Hepatocyte (in vitro differentiated cells): ENCODE data around the gene NSUN7.

Source experiments
- CTCF ChIP-seq: fragments of 200-600 bp; sonication (generic); IDR thresholded peaks from 2 replicates; pipeline ENCODE4 v1.5.1; 2016; ENCODE audit warnings: antibody characterized with exemption, mild to moderate bottlenecking; ENCODE audit not compliant: poor library complexity
- EZH2 ChIP-seq: fragments of 200-600 bp; sonication (generic); IDR thresholded peaks from 2 replicates; pipeline ENCODE4 v1.6.1; 2016; ENCODE audit warnings: antibody characterized with exemption, mild to moderate bottlenecking, borderline replicate concordance
- EZH2phosphoT487 ChIP-seq: fragments of 200-600 bp; sonication (generic); IDR thresholded peaks from one replicate; pipeline ENCODE4 v1.6.1; 2018; ENCODE audit warnings: antibody characterized with exemption, mild to moderate bottlenecking, low read depth, moderate library complexity; ENCODE audit not compliant: unreplicated experiment, severe bottlenecking

- TF ChIP-seq CTCF: no peak
- TF ChIP-seq EZH2: no peak
- TF ChIP-seq EZH2phosphoT487: no peak
Observed at GRCh38 chr4:40837094-40837870, 87.5 kb downstream of the NSUN7 start.
